GM20431 (cell line): ENCODE results near the gene CDK5R2.

Experiments used
- in situ Hi-C: fragments of 300-500 bp; cut with MseI, MboI; formaldehyde crosslinking; loops from one replicate; pipeline ENCODE4 v1.15.0; 2020; ENCODE audit warnings: low sequenced_read_pairs; ENCODE audit not compliant: unreplicated experiment

CDK5R2 gene

GRCh38 chr2:218961651-218962570 is 2.4 kb downstream of the CDK5R2 start:
- in situ Hi-C loops = no loop called here

- in situ Hi-C loops = no loop called here
Observed at GRCh38 chr2:218962859-218963492, 3.5 kb downstream of the CDK5R2 start.

- in situ Hi-C loops = no loop called here
Observed at GRCh38 chr2:218963601-218964000, 4.1 kb downstream of the CDK5R2 start.

- in situ Hi-C loops = no loop called here
Observed at GRCh38 chr2:218964041-218964771, 4.7 kb downstream of the CDK5R2 start.

DNA sequence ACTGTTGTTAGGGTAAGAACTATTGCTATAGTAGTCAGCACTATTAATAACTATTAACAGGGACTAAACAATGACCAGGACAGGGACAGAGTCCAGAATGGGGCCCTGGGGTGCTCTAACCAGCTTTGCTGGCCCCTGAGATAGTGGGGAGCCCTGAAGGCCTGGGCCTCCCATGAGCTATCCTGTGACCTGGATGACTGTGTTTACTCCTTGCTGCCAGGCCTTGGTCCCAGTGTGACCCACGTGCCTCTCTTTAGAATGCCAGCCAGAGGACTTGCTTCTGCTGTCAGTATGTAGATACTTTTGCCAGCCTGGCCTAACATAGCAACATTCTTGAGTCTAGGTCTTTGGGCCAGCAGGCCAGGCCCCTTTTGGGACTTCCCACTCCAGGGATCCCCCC is 11.4 kb downstream of the CDK5R2 start:
- in situ Hi-C loops = no loop called here

GRCh38 chr2:218975060-218975777 is 15.8 kb downstream of the CDK5R2 start:
- in situ Hi-C loops = no loop called here

DNA sequence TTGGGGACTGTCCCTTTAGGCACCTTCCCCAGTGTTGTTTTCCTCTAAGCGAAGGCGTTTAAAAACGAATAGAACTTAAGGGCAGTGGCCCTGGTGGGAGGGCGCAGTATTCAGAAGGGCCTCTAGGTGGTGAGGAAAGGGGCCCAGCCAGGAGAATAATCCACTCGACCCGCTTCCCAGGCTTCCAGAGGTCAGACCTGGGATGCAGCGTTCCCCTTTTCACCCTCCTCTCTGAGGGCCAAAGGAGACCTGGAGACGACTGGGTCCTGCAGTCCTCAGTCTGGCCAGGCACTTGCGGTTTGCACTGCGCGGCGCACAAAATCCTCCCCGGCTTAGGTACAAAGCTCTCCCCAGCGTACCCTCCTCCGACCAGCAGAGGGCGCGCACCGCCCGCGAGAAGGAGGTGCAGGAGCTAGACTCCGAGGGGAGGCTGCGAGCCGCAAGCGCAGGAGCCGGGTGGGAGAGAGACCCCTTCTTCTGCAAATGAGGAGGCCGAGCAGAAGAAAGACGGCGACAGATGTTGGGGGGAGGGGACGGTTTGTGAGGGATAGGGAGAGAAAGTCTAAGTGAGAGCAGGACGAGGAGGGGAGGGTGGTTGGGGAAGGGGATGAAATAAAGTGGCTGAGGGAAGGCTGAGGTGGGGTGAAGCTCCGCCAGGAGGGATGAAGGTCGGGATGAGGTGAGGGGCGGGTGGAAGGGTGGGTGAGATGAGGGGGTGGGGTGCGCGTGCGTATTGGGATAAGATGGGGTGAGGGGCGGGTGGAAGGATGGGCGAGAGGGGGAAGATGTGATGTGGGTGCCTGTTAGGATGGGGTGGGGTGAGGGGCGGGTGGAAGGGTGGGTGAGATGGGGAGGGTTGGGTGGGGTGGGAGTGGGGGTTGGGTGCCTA is 20.6 kb downstream of the CDK5R2 start:
- in situ Hi-C loops = no loop called here

DNA sequence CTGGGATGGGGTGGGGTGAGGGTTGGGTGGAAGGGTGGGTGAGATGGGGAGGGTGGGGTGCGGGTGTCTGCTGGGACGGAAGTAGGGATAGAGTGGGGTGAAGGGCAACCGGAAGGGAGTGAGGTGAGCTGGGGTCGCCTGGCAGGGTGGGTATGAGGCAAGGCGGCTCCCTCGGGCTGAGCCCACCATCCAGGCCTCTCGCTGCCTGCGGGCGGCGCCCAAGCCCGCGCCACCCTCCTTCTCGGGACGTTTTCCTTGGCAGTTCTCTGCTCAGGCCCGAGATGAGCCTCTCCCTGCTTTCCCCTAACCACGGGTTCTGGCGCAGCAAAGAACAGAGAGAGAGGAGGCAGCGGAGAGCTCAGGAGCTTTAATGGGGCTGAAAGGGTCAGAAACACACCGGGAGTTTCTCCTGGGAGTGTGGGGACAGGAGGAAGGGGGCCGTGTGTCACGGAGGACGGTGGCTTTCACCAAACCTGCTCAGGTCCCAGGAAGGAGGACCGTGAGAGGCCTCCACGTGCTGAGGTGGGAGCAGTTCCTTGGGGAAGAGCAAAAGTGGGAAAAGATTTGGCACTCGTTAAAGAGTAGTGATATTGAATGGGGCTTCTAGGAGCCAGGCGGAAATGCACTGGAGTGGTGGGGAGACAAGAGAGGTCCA is 21.4 kb downstream of the CDK5R2 start:
- in situ Hi-C loops = no loop called here

- in situ Hi-C loops = no loop called here
Observed at GRCh38 chr2:218981390-218981880, 22.0 kb downstream of the CDK5R2 start.

DNA sequence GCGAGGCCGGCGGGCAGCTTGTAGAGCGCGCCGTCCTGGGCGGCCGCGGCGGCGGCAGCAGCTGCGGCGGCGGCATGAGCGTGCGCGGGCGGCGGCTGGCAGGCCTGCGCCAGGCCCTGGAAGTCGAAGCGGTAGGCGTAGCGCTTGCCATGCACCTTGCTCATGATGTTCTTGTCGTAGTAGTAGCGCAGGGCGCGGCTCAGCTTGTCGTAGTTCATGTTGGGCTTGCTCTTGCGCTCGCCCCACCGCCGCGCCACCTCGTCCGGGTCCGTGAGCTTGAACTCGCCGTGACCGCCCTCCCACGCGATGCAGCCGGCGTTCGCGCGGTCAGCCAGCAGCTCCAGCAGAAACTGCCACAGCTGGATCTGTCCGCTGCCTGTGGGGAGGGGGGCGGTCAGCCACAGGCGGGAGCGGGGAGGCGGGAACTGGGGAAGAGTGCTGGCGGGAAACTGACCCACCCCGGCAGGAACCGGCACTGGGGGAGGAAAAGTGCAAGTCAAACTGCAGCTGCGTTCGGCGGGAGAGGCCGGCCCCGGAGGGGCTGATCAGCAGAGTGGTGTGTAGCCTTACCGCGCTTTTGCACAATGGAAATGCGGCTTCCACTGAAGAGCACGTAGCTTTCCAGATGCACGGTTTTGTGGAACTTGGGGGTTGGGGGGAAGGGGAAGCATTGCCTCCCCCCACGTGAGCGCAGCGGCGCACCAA is 22.6 kb downstream of the CDK5R2 start:
- in situ Hi-C loops = no loop called here

- in situ Hi-C loops = no loop called here
Observed at GRCh38 chr2:218982586-218983262, 23.3 kb downstream of the CDK5R2 start.

DNA sequence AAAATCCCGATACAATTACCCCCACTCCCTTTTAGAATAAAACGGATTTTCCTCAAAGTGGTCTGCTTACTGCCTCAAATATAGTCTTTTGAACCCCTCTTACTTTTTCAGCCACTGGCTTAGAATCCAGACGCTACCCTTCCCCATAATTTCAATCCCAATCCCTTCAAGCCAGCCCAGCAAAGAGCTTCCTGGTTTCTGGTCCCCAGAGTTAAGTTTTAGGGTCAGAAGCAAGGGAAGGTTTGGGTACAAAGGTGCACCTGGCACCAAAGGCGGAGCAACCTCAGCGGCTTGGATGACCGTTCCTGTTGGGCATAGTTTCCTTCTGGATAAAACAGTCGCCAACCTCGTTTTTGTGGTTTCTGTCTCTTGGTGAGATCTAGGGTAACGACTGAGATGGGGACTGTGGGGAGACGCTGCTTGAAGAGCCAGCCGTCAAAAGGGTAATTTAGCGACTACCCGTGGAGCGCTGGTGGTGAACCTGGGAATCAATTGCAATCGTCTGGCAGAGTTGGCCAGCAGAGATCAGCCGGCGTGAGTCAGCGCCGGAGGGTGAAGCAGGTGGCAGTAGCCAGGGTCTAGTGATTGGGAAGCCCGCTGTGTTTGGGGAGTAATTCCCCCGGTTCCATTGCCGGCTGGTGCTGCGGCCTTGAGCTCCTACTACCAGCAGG is 23.9 kb downstream of the CDK5R2 start:
- in situ Hi-C loops = no loop called here

GRCh38 chr2:218983934-218984238 is 24.4 kb downstream of the CDK5R2 start:
- in situ Hi-C loops = no loop called here

DNA sequence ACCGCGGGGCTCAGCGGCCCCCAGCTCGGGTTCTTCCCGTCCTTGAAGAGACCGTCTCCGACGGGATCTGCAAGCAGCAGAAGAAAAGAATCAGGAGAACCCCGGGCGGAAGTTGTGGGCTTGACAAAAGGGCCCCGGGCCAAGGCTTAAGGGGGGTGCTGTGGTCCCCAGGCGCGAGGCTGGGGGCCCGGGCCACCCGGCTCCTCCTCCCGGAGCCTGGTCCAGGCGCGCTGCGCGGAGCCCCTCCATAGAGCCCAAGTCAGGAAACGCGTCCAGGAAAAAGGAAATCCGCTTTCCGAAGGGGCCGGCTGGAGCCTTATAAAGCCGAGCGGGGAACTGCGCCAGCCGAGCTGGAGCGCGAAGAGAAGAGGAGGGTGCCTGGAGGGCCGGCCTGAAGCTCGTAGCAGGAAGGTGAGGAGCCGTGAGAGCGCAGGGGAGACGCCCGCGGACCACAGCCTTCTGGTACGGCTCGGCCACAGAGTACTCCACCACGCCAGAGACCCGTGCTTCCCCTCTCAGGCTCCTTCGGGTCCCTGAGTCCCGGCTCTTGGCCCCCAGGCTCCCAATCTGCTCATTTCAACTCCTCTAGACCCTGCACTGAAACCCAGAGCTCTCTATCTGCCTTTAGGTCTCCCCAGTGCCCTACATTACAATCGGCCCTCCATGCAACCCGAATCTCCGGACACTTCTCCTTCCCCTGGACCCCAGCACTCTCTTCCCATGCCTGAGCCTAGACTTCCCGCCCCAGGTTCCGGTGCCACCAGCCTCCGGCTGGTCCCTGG is 25.0 kb downstream of the CDK5R2 start:
- in situ Hi-C loops = no loop called here

DNA sequence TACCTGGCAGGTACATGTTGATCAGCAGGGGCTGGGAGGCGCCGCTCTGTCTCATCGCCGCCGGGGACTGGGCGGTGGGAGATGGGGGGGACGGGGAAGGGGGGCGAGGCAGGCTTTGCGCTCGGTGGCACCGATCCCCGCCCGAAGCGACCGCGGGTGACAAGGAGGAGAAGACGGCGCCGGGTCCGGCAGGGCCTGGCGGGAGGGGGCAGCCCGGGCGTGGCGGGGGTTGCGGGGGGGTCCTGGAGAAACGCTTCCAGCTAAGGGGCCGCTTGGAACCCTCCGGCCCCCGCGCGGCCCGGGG is 25.5 kb downstream of the CDK5R2 start, which contains the start of gene FEV:
FEV (minus strand) TSS at position 164 of the 304 bp plus-strand sequence; CDS start at position 55, 109 bp downstream.
- in situ Hi-C loops = no loop called here

DNA sequence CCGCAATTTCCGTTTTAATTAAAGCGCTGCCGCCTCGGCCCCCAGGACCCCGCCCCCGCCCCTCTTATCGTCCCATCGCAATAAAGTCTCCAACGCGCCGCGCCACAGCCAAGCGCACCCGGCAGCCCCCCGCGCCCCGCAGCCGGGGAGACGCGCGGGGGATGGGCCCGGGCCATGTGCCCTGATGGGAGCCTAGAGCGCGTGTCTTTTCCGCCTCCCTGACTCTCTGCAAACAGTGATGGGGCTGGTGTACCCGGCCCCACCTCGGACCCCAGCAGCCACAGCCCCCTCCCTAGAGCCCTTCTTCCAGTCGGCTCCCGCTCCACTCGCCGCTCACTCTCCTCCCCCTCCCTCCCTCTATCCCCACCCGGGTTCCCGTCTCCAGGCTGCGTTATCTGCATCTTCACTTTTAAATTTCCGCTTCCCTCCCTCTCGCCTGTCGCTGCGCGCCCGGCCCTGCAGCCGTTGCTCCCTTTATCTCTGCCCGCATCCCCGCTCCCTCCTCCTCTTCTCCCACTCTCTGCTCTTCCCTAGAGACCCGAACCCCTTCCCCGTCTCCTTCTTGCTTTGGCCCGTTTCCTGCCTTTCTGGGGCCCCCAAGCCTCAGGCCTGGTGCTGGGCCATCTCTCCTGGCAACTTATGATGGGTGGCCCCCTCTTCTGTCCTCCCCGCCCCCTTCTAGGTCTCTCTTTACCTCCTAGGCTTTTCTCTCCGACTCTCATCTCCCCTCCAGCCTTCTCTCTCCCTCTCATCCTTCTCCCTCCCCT is 26.0 kb downstream of the CDK5R2 start:
- in situ Hi-C loops = no loop called here
